Stimulated activated CD8-positive, alpha-beta memory T cell treated with anti-CD3 and anti-CD28 coated beads, Interleukin-7, amount 100 ng/mL, for 24 hours (primary cell): ENCODE measurements around the gene SIPA1.

Experiments used
- DNase-seq: peaks from one replicate; pipeline ENCODE4 v3.0.0-alpha.2; 2020; ENCODE audit warnings: low read depth

Gene SIPA1, protein sequence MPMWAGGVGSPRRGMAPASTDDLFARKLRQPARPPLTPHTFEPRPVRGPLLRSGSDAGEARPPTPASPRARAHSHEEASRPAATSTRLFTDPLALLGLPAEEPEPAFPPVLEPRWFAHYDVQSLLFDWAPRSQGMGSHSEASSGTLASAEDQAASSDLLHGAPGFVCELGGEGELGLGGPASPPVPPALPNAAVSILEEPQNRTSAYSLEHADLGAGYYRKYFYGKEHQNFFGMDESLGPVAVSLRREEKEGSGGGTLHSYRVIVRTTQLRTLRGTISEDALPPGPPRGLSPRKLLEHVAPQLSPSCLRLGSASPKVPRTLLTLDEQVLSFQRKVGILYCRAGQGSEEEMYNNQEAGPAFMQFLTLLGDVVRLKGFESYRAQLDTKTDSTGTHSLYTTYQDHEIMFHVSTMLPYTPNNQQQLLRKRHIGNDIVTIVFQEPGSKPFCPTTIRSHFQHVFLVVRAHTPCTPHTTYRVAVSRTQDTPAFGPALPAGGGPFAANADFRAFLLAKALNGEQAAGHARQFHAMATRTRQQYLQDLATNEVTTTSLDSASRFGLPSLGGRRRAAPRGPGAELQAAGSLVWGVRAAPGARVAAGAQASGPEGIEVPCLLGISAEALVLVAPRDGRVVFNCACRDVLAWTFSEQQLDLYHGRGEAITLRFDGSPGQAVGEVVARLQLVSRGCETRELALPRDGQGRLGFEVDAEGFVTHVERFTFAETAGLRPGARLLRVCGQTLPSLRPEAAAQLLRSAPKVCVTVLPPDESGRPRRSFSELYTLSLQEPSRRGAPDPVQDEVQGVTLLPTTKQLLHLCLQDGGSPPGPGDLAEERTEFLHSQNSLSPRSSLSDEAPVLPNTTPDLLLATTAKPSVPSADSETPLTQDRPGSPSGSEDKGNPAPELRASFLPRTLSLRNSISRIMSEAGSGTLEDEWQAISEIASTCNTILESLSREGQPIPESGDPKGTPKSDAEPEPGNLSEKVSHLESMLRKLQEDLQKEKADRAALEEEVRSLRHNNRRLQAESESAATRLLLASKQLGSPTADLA

DNA sequence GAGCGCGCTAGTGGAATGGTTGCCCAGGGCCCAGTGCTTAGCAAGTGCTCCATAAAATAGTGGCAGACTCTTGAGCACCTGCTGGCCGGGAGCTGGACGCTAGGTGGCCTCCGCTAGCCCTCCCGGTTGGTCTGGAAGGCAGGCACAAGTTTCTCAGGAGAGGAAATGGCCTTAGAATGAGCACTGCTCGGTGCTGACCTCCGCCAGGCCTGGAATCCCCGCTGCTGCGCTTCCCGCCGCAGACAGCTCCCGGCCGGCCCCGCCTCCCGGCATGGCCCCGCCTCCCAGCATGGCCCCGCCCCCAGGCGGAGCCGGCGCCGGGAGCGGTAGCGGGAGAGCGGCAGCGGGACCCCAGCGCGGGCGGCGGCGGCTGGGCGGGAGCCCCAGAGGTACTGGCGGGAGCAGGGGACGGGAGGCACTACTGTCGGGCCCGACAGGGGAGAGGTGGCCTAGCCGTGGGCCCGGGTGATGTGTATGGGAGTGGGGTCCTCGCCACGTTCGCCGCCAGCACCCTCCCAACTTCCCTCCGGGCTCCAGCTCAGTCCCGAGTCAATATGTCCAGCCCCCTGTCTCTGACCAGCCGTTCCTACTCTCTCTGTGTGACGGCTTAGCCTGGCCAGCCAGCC, at the start of gene SIPA1:
Gene SIPA1, plus strand, starts transcription at position 308 of the 626 bp plus-strand sequence. CDS start 2,821 bp downstream, outside the sequence.
- peak; percentile 47 for DNase-seq

DNA sequence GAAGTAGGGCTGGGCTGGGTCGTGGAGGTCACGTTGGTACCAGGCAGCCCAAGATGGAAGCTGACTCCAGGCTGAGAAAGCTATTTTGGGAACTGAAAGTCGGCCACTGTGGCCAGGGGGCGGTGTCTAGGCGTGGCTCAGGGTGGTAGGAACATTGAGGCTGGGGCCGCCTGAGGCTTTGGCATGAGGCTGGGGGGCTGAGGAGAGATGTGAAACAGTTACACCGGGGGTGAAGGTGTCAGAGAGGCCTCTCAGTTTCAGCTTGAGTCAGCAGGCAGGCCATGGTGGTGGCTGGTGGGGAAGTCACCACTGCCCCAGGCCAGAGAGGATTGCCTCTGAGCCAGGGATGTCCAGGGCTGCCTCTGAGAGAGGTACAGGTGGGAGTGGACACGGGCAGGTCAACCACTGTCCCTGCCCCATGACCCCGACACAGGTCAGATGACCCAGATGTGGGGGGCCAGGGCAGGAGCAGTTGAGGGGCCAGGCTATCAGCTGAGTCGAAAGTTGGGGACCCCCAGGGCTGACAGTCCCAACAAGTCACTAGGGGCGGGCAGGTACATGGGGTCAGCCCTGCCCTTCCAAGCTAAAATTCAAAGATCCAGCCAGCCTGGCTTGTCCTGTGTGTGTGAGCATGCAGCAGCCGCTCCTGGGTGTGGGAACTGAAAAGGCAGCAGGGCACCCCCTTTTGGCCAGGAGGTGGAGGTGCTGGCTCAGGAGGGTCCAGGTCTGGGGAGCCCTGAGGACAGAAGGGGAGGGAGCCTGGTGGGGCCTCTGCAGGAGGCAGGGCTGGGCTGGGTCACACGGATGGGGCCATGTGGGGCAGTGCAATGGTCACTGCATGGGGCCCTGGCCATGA, 49.5 kb upstream of the SIPA1 start:
- DNase-seq, result no peak

DNA sequence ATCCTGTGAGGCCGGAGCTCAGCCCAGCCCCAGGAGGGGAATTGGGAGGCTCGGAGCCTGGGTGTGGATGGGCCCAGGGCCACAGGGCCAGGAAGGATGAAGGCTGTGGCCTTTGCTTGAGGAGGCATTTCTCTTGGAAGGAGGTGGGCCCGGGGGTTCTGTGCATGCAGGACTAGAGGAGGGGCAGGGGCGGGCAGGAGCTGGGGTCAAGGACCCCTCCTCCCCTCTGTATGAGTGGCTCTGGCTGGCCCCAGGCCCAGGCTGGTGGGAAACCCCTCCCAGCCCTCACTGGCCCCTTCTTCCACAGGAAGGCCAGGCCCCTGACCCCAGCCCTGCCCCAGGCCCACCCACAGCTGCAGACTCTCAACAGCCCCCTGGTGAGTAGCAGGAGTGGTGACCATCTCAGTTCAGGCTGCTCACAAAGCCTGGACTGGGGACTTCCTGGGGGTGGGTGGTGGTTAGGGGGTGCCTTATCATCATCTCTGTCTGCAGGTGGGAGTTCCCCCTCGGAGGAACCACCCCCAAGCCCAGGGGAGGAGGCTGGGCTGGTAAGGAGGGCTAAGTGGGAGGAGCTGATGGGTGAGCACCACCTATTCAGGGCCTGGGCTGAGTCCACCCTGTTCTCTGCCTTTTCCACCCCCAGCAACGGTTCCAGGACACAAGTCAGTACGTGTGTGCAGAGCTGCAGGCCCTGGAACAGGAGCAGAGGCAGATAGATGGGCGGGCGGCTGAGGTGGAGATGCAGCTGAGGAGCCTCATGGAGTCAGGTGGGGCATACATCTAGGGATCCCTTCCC, 48.3 kb upstream of the SIPA1 start:
- no peak for DNase-seq

DNA sequence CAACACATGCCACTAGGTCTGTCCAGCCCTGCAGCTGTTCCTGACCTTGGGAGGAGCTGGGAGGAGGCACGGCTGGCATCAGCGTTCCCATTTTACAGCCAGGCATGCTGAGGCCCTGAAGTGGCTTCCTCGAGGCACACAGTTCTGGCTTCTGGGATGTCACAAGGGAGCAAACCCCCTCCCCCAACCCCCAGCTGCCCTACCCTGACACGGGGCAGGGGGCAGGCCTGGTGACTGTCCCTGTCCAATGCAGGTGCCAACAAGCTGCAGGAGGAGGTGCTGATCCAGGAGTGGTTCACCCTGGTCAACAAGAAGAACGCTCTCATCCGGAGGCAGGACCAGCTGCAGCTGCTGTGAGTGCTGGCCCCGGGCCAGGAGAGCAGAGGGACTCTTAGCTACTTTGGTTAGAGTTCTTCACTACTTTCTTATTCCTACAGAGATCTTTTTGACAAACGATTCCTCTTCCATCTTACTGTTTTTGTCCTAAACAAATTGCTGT, 47.6 kb upstream of the SIPA1 start:
- no peak for DNase-seq

DNA sequence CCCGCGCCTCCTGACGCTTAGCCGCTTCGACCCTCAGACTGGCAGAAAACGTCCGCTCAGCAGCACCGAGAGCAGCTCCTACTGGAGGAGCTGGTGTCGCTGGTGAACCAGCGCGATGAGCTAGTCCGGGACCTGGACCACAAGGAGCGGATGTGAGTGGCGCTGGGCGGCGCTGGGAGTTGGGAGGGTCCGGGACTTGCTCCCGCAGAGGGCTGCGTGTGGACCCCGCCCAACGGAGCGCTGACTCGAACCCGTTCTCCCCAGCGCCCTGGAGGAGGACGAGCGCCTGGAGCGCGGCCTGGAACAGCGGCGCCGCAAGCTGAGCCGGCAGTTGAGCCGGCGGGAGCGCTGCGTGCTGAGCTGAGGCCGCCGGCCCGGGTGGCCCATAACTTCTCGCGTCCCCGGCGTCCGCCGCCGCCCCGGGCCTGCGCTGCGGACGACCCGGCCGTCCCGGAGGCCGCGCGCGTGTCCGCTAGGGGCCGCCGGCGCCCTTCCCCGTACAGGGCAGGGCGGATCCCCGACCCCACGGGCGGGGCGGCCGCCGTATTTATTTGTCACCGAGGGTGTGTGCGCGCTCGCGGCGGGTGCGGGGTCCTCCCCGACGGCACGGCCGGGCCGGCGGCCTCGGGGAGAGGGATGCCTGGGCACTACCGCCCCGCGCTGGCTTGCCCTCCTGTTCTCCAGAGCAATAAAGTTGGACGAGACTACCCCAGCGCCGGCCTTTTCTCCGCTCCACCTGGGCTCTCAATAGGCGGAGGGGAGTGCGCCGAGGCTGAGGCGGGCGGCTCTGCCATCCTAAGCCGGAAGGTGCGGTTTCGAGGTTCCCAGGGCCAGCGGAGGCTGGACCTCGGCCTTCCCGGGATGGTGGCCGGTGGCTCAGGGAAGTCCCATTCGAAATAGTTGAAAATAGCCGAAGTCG, 45.7 kb upstream of the SIPA1 start:
- DNase-seq, result no peak

DNA sequence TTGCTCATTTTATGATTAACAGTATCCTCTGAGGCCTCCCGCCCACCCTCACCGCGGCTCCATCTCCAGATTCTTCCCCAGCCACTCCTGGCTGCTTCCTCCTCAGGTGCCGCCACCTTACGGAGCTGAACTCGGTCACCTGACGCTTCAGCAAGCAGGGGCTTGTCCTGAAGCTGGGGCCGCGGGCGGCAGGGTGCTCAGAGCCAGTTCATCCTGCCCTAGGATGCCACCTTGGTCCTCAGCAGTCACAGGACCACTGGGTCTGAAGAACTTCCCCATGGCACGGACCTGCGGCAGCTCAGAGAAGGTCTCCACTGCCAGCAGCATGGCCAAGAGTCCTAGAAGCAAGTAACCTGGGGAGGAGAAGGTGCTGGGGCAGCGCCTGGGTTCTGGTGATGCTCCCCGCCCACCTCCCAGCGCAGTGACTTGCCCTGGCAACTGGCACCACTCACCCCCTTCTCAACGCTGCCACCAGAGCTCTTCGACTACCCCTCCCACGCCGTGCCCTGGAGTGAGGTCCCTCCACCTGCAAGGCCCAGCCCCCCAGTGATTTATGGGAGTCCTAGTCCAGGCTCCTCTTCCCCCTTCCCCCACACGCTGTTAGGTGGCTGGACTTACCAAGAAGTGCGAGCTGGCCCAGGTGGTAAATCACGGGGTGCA, 44.9 kb upstream of the SIPA1 start:
- no peak for DNase-seq

DNA sequence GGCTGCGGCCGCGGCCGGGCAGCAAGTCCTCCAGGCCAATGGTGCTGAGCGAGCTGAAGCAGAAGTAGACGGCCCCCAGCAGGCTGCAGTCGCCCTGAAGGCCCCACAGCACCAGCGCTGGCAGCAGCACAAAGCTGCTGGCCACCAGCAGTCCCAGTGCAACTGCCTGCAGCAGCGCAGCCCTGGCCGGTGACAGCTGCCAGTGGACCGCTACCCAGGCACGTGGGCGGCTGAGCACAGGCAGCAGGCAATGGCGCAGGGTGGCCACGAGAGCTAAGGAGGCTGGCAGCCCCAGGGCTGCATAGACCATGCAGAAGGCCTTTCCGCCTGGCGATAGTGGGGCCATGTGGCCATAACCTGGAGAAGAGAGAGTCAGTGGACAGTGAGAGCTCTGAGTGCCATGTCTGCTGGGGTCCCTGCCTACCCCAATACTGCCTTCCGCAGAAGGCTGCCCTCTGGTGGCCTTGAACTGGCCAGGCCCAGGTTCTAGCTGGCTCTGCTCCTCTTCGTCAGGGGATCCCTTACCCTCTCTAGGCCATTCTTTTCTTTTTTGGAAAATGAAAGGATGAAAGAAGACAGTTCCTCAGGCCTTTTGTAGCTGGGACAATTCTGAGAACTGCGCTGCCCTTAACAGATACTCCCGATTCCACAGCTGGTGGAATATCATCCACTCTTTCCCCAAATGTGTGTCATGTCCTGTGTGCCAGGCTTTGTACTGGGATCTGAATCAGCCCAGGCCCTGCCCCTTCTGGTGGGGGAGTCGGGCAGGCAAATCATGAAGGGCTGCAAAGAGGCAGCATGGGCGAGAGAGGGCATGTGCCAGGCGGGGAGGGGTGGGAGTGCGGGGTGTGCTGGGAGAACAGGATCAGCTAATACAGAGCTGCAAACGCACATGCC, 44.1 kb upstream of the SIPA1 start:
- DNase-seq, result no peak

DNA sequence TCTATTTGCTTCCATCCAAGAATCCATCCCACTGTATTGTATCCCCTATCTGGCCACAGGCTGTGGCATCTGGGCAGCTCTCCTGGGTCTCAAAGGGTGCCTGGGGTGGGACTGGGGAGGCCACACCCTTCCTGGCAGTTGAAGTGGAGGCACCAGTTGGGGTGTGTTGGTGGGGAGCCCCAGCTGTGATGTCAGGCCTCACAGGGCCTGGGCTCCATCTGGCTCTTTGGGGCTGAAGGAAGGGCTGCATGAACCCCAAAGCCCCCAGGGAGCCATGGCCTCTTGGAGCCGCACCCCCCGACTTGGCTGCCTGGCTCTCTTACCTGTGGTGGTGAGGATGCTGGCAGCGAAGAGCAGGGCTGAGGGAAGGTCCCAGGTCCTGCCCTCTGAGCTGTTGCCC, 42.8 kb upstream of the SIPA1 start:
- no peak for DNase-seq

DNA sequence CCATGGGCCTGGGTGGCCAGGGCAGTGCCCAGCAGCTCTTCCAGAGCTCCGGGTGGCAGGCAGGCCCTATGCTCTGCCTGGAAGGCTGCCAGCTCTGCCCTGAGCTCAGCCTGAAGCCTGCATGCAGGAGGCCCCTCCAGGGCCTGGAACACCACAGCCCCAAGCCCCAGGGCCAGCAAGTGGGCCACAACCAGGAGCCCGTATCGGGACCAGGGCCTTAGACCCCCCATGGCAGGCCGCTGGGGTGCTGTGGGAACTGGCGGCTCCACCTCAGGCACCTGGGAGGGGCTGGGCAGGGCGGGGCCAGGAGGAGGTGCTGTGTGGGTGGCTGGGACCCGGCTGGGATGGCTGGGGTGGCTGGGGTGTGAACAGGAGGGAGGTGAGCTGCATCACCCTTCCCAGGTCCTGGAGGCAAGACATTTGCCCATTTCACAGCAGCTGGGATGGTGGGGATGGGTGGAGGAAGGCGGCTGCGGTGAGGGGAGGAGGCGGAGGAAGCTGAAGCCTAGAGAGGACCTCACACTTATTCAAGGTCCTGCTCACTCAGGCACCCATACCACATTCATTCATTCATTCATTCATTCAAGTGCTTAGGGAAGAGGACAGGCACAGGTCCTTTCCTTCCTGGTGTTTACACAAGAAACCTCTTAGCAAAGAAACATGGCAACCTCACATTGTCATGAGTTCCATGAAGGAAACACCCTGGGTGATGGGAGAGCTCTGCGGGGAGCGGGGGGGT, 42.2 kb upstream of the SIPA1 start, which contains the start of gene KCNK7:
Gene KCNK7, minus strand, starts transcription at position 258 of the 739 bp plus-strand sequence. Its CDS starts 28 bp downstream, at position 230.
- DNase-seq, result no peak

DNA sequence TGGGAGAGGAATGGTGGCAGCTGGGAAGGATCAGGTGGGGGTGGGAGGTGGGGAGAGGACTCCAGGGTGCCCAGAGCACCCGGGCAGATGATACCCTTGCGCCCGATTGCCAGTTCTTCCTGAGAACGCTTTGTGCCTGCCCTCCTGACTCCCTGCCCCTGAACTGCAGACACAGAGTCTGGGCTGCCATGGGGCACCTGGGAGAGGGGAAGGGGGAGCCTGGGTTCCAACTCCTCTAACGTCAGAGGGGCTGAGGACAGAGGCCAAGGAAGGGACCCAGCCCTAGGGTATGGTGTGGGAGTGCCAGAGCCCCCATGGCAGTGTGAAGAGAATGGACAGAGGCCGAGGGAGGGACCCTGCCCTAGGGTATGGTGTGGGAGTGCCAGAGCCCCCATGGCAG, 41.4 kb upstream of the SIPA1 start:
- no peak for DNase-seq

DNA sequence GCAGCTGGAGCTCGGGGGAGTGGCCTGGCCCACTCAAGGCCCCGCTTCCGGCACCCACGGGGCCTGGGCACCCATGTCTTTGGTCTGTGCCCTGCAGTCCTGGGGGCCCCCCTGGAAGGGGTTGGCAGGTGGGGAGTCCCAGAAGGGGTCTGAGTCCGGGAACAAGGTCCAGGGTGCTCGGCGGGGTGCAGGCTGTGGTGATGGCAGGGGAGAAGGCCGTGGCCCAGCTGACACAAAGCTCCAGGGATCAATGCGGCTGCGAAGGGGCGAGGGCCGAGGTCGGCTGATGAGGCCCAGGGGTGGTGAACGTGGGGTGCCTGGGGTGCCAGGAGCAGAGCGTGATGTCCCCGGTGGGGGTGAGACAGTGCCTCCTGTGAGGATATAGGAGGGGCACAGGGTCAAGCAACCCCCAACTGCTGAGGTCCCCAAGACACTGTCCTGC, 39.6 kb upstream of the SIPA1 start:
- no peak for DNase-seq

DNA sequence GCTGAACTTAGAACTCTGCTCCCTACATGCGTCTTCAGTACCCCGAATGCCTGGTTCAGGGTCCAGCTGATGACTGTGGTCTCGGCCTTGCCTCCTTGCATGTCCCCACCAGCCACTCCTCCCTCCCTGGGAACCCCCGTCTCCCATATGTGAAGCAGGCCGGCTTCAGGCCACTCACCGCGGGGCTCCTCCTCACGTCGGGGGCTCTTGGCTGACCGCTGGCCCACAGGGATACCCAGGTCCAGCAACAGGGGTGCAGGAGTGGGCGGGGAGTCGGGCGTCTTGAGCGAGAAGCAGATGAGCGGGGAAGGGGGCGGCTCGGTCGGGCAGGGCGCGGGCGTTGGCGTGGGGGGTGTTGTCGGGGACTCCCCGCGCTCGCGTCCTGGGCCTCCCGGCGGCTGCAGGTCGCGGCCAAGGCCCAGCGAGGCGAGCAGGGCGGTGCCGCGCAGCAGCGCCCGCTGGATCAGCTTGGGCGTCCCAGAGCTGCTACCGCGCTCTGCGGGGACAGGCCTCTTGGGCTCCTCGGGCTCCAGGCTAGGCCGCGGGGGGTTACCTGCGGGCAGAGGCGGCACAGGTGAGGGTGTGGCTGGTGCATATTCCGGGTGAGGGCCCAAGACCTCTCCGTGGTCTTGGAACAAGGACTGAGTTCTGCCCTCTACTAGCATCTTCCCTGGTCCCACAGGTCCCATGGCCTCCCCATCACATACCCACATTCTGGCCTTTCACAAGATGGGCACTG, 38.5 kb upstream of the SIPA1 start:
- DNase-seq, result no peak

DNA sequence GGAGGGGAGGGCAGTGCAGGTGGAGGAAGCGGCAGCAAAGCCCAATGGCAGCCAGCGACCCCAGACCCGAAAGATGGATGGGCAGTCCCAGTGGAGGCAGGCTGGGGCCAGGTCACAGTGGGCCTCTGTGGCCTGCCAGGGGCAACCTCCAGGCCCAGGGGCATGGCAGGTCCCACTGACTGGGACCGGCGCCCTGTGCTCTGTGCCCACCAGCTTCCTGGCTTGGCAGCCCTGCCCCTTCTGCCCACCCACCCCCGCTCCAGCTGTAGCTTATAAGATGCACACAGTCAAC, 38.0 kb upstream of the SIPA1 start:
- DNase-seq, result no peak

DNA sequence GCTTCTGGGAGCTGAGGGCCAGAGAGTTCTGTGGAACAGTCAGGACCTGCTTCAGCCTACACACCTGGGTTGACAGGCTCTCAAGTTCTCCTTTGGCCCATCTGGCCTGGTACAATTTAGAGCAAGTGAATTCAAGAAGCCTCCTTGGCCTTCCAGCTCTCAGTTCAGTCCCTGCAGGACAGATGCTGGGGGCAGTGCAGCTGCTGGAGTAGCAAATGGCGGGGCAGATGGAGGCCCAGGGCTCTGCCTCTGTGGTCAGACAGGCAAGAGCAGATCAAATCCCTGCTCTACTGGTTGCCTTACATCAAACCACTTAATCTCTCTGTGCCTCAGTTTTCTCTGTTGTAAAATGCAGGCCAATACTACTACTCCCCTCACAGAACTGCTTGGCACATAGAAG, 33.6 kb upstream of the SIPA1 start:
- no peak for DNase-seq

DNA sequence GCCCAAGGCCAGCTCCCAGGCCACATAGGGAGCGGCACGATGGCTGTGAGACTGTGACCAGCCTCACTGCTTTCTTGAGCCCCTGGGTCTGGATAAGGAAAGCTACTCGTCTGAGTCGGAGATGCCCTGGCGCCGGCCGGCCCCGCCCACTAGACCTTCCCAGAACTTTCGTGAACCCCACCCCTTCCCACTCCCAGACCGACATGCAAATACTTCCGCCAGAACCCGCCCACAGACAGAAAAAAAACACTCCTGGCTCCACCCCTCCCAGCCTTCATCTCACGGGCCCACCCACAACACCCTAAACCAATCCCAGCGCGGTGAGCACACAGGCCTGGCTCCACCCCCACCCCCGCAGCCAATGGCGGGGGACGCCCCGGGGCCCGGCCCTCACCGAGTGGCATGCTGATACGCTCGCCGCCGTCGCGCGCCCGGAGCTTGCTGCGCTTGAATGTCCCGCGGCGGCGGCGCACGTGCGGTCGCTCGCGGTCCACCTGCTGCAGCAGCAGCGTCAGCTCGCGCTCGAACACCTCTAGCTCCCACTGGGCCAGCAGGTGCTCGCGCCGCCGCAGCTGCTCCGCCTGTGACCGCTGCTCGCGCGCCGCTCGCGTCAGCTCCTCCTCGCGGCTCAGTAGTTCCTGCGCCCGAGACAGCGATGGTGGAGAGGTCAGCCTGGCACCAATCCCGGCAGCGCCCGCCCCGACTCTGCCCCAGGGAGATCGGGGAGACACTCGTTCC, 30.9 kb upstream of the SIPA1 start:
- no peak for DNase-seq
